Stromal cell of bone marrow (primary cell): Measurements from ENCODE around the gene ABCB1.
A peak's percentile ranks its signal among the peaks of the same experiment; 100 is the strongest.
"Not testable (repeated sequence)": the region's sequence is repeated elsewhere in the genome, so short reads cannot be mapped to it uniquely, and the experiment has no call there.

Source experiments
- DNase-seq: peaks from one replicate; pipeline ENCODE4 v3.0.0-alpha.2; 2012; ENCODE audit warnings: low read depth

Gene ABCB1

GRCh38 chr7:87574630-87575029 lies 26.1 kb downstream of the ABCB1 start:
- DNase-seq, result peak; percentile 8

- not testable (repeated sequence) for DNase-seq
Observed at GRCh38 chr7:87572513-87572912, 28.2 kb downstream of the ABCB1 start.

GRCh38 chr7:87570178-87570577 lies 30.5 kb downstream of the ABCB1 start:
- DNase-seq, result no peak

GRCh38 chr7:87567052-87567451 lies 33.6 kb downstream of the ABCB1 start:
- no peak for DNase-seq

- no peak for DNase-seq
Observed at GRCh38 chr7:87566311-87566900, 34.3 kb downstream of the ABCB1 start.

GRCh38 chr7:87565877-87566276 lies 34.8 kb downstream of the ABCB1 start:
- no peak for DNase-seq

GRCh38 chr7:87564296-87564963 lies 36.3 kb downstream of the ABCB1 start:
- no peak for DNase-seq

GRCh38 chr7:87561702-87562101 lies 39.0 kb downstream of the ABCB1 start:
- no peak for DNase-seq

- DNase-seq, result no peak
Observed at GRCh38 chr7:87561102-87561501, 39.6 kb downstream of the ABCB1 start.

GRCh38 chr7:87552351-87552900 lies 48.3 kb downstream of the ABCB1 start:
- no peak for DNase-seq

- DNase-seq, result no peak
Observed at GRCh38 chr7:87548123-87548919, 52.4 kb downstream of the ABCB1 start.

- no peak for DNase-seq
Observed at GRCh38 chr7:87545760-87546159, 54.9 kb downstream of the ABCB1 start.

GRCh38 chr7:87543623-87544022 lies 57.1 kb downstream of the ABCB1 start:
- no peak for DNase-seq

- DNase-seq, result no peak
Observed at GRCh38 chr7:87541648-87542047, 59.0 kb downstream of the ABCB1 start.

GRCh38 chr7:87538052-87538451 lies 62.6 kb downstream of the ABCB1 start:
- DNase-seq, result no peak

GRCh38 chr7:87534072-87534471 lies 66.6 kb downstream of the ABCB1 start:
- no peak for DNase-seq

- no peak for DNase-seq
Observed at GRCh38 chr7:87530126-87530525, 70.6 kb downstream of the ABCB1 start.

- no peak for DNase-seq
Observed at GRCh38 chr7:87528730-87529129, 72.0 kb downstream of the ABCB1 start.

GRCh38 chr7:87518735-87519134 lies 81.9 kb downstream of the ABCB1 start:
- DNase-seq, result no peak

- no peak for DNase-seq
Observed at GRCh38 chr7:87517891-87518290, 82.8 kb downstream of the ABCB1 start.

- DNase-seq, result no peak
Observed at GRCh38 chr7:87517136-87517815, 83.4 kb downstream of the ABCB1 start.

GRCh38 chr7:87513735-87514335 lies 86.8 kb downstream of the ABCB1 start:
- no peak for DNase-seq
